Activated naive CD4-positive, alpha-beta T cell treated with anti-CD3 and anti-CD28 coated beads, Interleukin-2, amount 10 ng/mL, durations not matched to agents 7 days and 5 days (primary cell): ENCODE results near the gene MAMDC4.
A peak's percentile ranks its signal among the peaks of the same experiment; 100 is the strongest.

Experiments used
- CTCF ChIA-PET: fragments of 350-600 bp; sonication (Branson Sonifier 250); formaldehyde crosslinking; loops from one replicate; lab custom pipeline; 2021; ENCODE audit warnings: antibody characterized with exemption; lab: Charles Lee
- DNase-seq: peaks from one replicate; pipeline ENCODE4 v3.0.0-alpha.2; 2020
- H3K27ac Mint-ChIP-seq: one replicate; pipeline ENCODE4 v1.8.0; 2021; ENCODE audit warnings: mild to moderate bottlenecking, moderate library complexity, mixed read lengths
- H3K27me3 Mint-ChIP-seq: one replicate; pipeline ENCODE4 v1.8.0; 2021; ENCODE audit warnings: mild to moderate bottlenecking, mixed read lengths
- H3K36me3 Mint-ChIP-seq: one replicate; pipeline ENCODE4 v1.8.0; 2021; ENCODE audit warnings: mixed read lengths
- H3K4me1 Mint-ChIP-seq: one replicate; pipeline ENCODE4 v1.8.0; 2021; ENCODE audit warnings: mixed read lengths
- H3K4me3 Mint-ChIP-seq: one replicate; pipeline ENCODE4 v1.8.0; 2021; ENCODE audit warnings: mild to moderate bottlenecking, moderate library complexity, mixed read lengths
- H3K9me3 Mint-ChIP-seq: one replicate; pipeline ENCODE4 v1.8.0; 2021; ENCODE audit warnings: mixed read lengths

Gene MAMDC4

GRCh38 chr9:136886610-136887597, 34.8 kb downstream of the MAMDC4 start:
- Mint-ChIP-seq H3K27ac (peak overlapping the region; percentile 78), H3K9me3 (no peaks in the 10 kb centered on the region), H3K27me3 (no peaks in the 10 kb centered on the region), H3K36me3 (peaks cover 15% of the 10 kb centered on the region), H3K4me1 (peaks cover 41% of the 10 kb centered on the region), H3K4me3 (peak overlapping the region; percentile 95)
- CTCF ChIA-PET, result interaction anchor here (1.2 kb wide), 1 partner anchor 10 kb away, joined by 3 read pairs; no protein-coding TSS in a partner anchor
- DNase-seq, result peak; percentile 60

- Mint-ChIP-seq H3K36me3 (peaks cover 13% of the 10 kb centered on the region), H3K9me3 (no peaks in the 10 kb centered on the region), H3K4me3 (no peak overlapping the region), H3K27ac (no peak overlapping the region), H3K4me1 (peaks cover 29% of the 10 kb centered on the region), H3K27me3 (no peaks in the 10 kb centered on the region)
- CTCF ChIA-PET, result no interaction called here
- DNase-seq, result no peak
Measured at GRCh38 chr9:136888454-136888853, 36.3 kb downstream of the MAMDC4 start.

GRCh38 chr9:136889858-136890257, 37.7 kb downstream of the MAMDC4 start:
- no peak for DNase-seq
- CTCF ChIA-PET, result no interaction called here
- Mint-ChIP-seq H3K9me3 (no peaks in the 10 kb centered on the region), H3K27ac (no peak overlapping the region), H3K4me3 (no peak overlapping the region), H3K36me3 (peaks cover 21% of the 10 kb centered on the region), H3K4me1 (peaks cover 23% of the 10 kb centered on the region), H3K27me3 (no peaks in the 10 kb centered on the region)

- Mint-ChIP-seq H3K36me3 (peaks cover 22% of the 10 kb centered on the region), H3K9me3 (no peaks in the 10 kb centered on the region), H3K27me3 (no peaks in the 10 kb centered on the region), H3K4me3 (no peak overlapping the region), H3K4me1 (peaks cover 17% of the 10 kb centered on the region), H3K27ac (no peak overlapping the region)
- CTCF ChIA-PET, result no interaction called here
- DNase-seq, result no peak
Measured at GRCh38 chr9:136890661-136891060, 38.5 kb downstream of the MAMDC4 start.

GRCh38 chr9:136896027-136896426, 43.9 kb downstream of the MAMDC4 start:
- Mint-ChIP-seq H3K9me3 (no peaks in the 10 kb centered on the region), H3K4me3 (no peak overlapping the region), H3K27me3 (no peaks in the 10 kb centered on the region), H3K4me1 (peaks cover 24% of the 10 kb centered on the region), H3K27ac (no peak overlapping the region), H3K36me3 (peaks cover 31% of the 10 kb centered on the region)
- DNase-seq, result no peak
- CTCF ChIA-PET, result no interaction called here

GRCh38 chr9:136898483-136899100, 46.4 kb downstream of the MAMDC4 start:
- H3K36me3 Mint-ChIP-seq, result peaks cover 43% of the 10 kb centered on the region
- H3K4me1 Mint-ChIP-seq, result peaks cover 45% of the 10 kb centered on the region
- no peak overlapping the region for H3K27ac Mint-ChIP-seq

GRCh38 chr9:136899196-136899595, 47.0 kb downstream of the MAMDC4 start:
- peaks cover 42% of the 10 kb centered on the region for H3K36me3 Mint-ChIP-seq
- no peak for DNase-seq
- no peaks in the 10 kb centered on the region for H3K9me3 Mint-ChIP-seq
- CTCF ChIA-PET, result no interaction called here
- no peak overlapping the region for H3K4me3 Mint-ChIP-seq
- H3K4me1 Mint-ChIP-seq, result peaks cover 45% of the 10 kb centered on the region
- peak overlapping the region; percentile 68 for H3K27ac Mint-ChIP-seq
- no peaks in the 10 kb centered on the region for H3K27me3 Mint-ChIP-seq

More at GRCh38 chr9:136898483-136899100, 46.4 kb downstream of the MAMDC4 start:
- CTCF ChIA-PET, result no interaction called here
- Mint-ChIP-seq H3K9me3 (no peaks in the 10 kb centered on the region), H3K4me3 (no peak overlapping the region), H3K27me3 (no peaks in the 10 kb centered on the region)
- DNase-seq, result no peak

- peaks cover 39% of the 10 kb centered on the region for H3K36me3 Mint-ChIP-seq
- peak overlapping the region; percentile 30 for H3K27ac Mint-ChIP-seq
- peaks cover 45% of the 10 kb centered on the region for H3K4me1 Mint-ChIP-seq
- DNase-seq, result no peak
- CTCF ChIA-PET, result interaction anchor here (0.7 kb wide), 1 partner anchor 18 kb away, joined by 5 read pairs; no protein-coding TSS in a partner anchor
- no peaks in the 10 kb centered on the region for H3K27me3 Mint-ChIP-seq
- H3K4me3 Mint-ChIP-seq, result no peak overlapping the region
- no peaks in the 10 kb centered on the region for H3K9me3 Mint-ChIP-seq
Measured at GRCh38 chr9:136900556-136900955, 48.4 kb downstream of the MAMDC4 start.

- Mint-ChIP-seq H3K27me3 (no peaks in the 10 kb centered on the region), H3K27ac (peak overlapping the region; percentile 96), H3K36me3 (peaks cover 40% of the 10 kb centered on the region), H3K4me3 (no peak overlapping the region), H3K9me3 (no peaks in the 10 kb centered on the region), H3K4me1 (peaks cover 45% of the 10 kb centered on the region)
- CTCF ChIA-PET, result interaction anchor here (0.7 to 1.6 kb wide), 3 partner anchors 19 to 107 kb away, joined by 5 to 7 read pairs (median 6); no protein-coding TSS in a partner anchor
- DNase-seq, result no peak
Measured at GRCh38 chr9:136900988-136901515, 48.9 kb downstream of the MAMDC4 start.

GRCh38 chr9:136901516-136902258, 49.5 kb downstream of the MAMDC4 start:
- H3K9me3 Mint-ChIP-seq, result no peaks in the 10 kb centered on the region
- CTCF ChIA-PET, result interaction anchor here (0.7 to 2.1 kb wide), 5 partner anchors 20 to 115 kb away, joined by 3 to 8 read pairs (median 6); partner anchors contain the start of gene AJM1
- H3K4me1 Mint-ChIP-seq, result peaks cover 45% of the 10 kb centered on the region
- peak; percentile 82 for DNase-seq
- H3K27ac Mint-ChIP-seq, result peak overlapping the region; percentile 96
- H3K27me3 Mint-ChIP-seq, result no peaks in the 10 kb centered on the region
- H3K4me3 Mint-ChIP-seq, result peak overlapping the region; percentile 24
- peaks cover 44% of the 10 kb centered on the region for H3K36me3 Mint-ChIP-seq

GRCh38 chr9:136902259-136902821, 50.2 kb downstream of the MAMDC4 start:
- Mint-ChIP-seq H3K27ac (peak overlapping the region; percentile 96), H3K36me3 (peaks cover 45% of the 10 kb centered on the region), H3K27me3 (no peaks in the 10 kb centered on the region), H3K4me1 (peaks cover 40% of the 10 kb centered on the region), H3K4me3 (peak overlapping the region; percentile 26), H3K9me3 (no peaks in the 10 kb centered on the region)
- DNase-seq, result peak; percentile 84
- CTCF ChIA-PET, result interaction anchor here (0.7 to 2.1 kb wide), 5 partner anchors 20 to 116 kb away, joined by 3 to 8 read pairs (median 6); partner anchors contain the start of gene AJM1

GRCh38 chr9:136903041-136903554, 51.0 kb downstream of the MAMDC4 start:
- CTCF ChIA-PET, result interaction anchor here (1.3 to 2.1 kb wide), 3 partner anchors 21 to 61 kb away, joined by 3 to 8 read pairs (median 7); partner anchors contain the start of gene AJM1
- Mint-ChIP-seq H3K27ac (peak overlapping the region; percentile 96), H3K9me3 (no peaks in the 10 kb centered on the region), H3K4me1 (peaks cover 40% of the 10 kb centered on the region), H3K4me3 (no peak overlapping the region), H3K36me3 (peaks cover 48% of the 10 kb centered on the region), H3K27me3 (no peaks in the 10 kb centered on the region)
- no peak for DNase-seq

GRCh38 chr9:136906266-136906665, 54.1 kb downstream of the MAMDC4 start:
- peaks cover 47% of the 10 kb centered on the region for H3K36me3 Mint-ChIP-seq
- H3K4me1 Mint-ChIP-seq, result peaks cover 21% of the 10 kb centered on the region
- peak overlapping the region; percentile 19 for H3K27ac Mint-ChIP-seq
- no peaks in the 10 kb centered on the region for H3K9me3 Mint-ChIP-seq
- DNase-seq, result no peak
- CTCF ChIA-PET, result no interaction called here
- no peaks in the 10 kb centered on the region for H3K27me3 Mint-ChIP-seq
- no peak overlapping the region for H3K4me3 Mint-ChIP-seq
